IMR-90 (cell line): ENCODE data around the gene TIMM21. TPM values are rescaled to one million over a fixed set of nuclear protein-coding genes. Genes with fewer than 3 reads are reported as not detected.

Experiments used
- ATAC-seq: fragments of 200-7000 bp; cut with Tn5 transposase; 2 replicates; pipeline ENCODE4 v1.9.1; 2020; ENCODE audit warnings: low read depth, mild to moderate bottlenecking, moderate library complexity
- BruUV-seq: library from RNA; stranded (reverse); fragments of 400-500 nt; replicated peaks from 2 replicates; lab custom pipeline; 2021; lab: Mats Ljungman, UMichigan
- CTCF ChIA-PET: fragments of 300-600 bp; formaldehyde crosslinking; extraction: SDS; loops from one replicate; lab custom pipeline; 2021; ENCODE audit warnings: antibody characterized with exemption; lab: Yijun Ruan, JAX
- POLR2A ChIA-PET: fragments of 300-600 bp; sonication (Branson Sonifier 250); formaldehyde crosslinking; loops from one replicate; lab custom pipeline; 2022; ENCODE audit warnings: antibody characterized with exemption; ENCODE audit not compliant: unreplicated experiment; lab: Charles Lee
- DNase-seq: peaks from one replicate; pipeline ENCODE4 v3.0.0; 2013
- H2AFZ ChIP-seq: replicated peaks from 2 replicates; pipeline ENCODE3; 2013; ENCODE audit warnings: low read length, mild to moderate bottlenecking; ENCODE audit not compliant: poor library complexity
- H2AK5ac ChIP-seq: 2 replicates; pipeline ENCODE4 v1.6.1; 2013; ENCODE audit warnings: low read depth, low read length, inconsistent platforms
- H2AK9ac ChIP-seq: replicated peaks from 2 replicates; pipeline ENCODE3; 2013; ENCODE audit warnings: mild to moderate bottlenecking, low read depth, low read length, moderate library complexity; ENCODE audit not compliant: poor library complexity
- H2BK120ac ChIP-seq: 2 replicates; pipeline ENCODE4 v1.6.1; 2013; ENCODE audit warnings: low read depth, low read length, inconsistent platforms
- H2BK15ac ChIP-seq: 3 replicates; pipeline ENCODE4 v1.6.1; 2013; ENCODE audit warnings: low read depth, low read length, inconsistent platforms
- H2BK20ac ChIP-seq: 2 replicates; pipeline ENCODE4 v1.6.1; 2013; ENCODE audit warnings: low read depth, mild to moderate bottlenecking, inconsistent platforms, low read length, moderate library complexity
- H2BK5ac ChIP-seq: 2 replicates; pipeline ENCODE4 v1.6.1; 2013; ENCODE audit warnings: mild to moderate bottlenecking, low read depth, low read length, inconsistent platforms; ENCODE audit not compliant: poor library complexity, severe bottlenecking
- H3K14ac ChIP-seq: replicated peaks from 2 replicates; pipeline ENCODE4 v1.6.1; 2013; ENCODE audit warnings: low read depth, low read length, inconsistent platforms
- H3K18ac ChIP-seq: 2 replicates; pipeline ENCODE4 v1.6.1; 2013; ENCODE audit warnings: low read depth, low read length, control low read depth
- H3K23ac ChIP-seq: 2 replicates; pipeline ENCODE4 v1.6.1; 2013; ENCODE audit warnings: low read depth, low read length, inconsistent platforms
- H3K27ac ChIP-seq: 2 replicates; pipeline ENCODE4 v1.5.1; 2013; ENCODE audit warnings: mild to moderate bottlenecking, control low read depth, low read length; ENCODE audit not compliant: insufficient read depth
- H3K27me3 ChIP-seq: 2 replicates; pipeline ENCODE4 v1.6.1; 2013; ENCODE audit warnings: low read length; ENCODE audit not compliant: control insufficient read depth, insufficient read depth
- H3K36me3 ChIP-seq: 2 replicates; pipeline ENCODE4 v1.6.1; 2013; ENCODE audit warnings: low read length, mixed read lengths; ENCODE audit not compliant: control insufficient read depth, insufficient read depth
- H3K4ac ChIP-seq: 2 replicates; pipeline ENCODE4 v1.6.1; 2013; ENCODE audit warnings: low read depth, low read length, inconsistent platforms
- H3K4me1 ChIP-seq: 2 replicates; pipeline ENCODE4 v1.6.1; 2013; ENCODE audit warnings: low read length, mixed read lengths; ENCODE audit not compliant: control insufficient read depth, insufficient read depth
- H3K4me2 ChIP-seq: 2 replicates; pipeline ENCODE4 v1.6.1; 2013; ENCODE audit warnings: low read depth, mild to moderate bottlenecking, control low read depth, low read length, moderate library complexity
- H3K4me3 ChIP-seq: 2 replicates; pipeline ENCODE4 v1.5.1; 2013; ENCODE audit warnings: low read depth, mild to moderate bottlenecking, control low read depth, low read length, moderate library complexity; ENCODE audit not compliant: insufficient read depth
- H3K56ac ChIP-seq: 2 replicates; pipeline ENCODE4 v1.6.1; 2013; ENCODE audit warnings: low read length, inconsistent platforms; ENCODE audit not compliant: insufficient read depth; ENCODE audit errors: extremely low read depth
- H3K79me1 ChIP-seq, 2 experiments: 2 replicates each; pipeline ENCODE4 v1.6.1; 2013; ENCODE audit warnings: low read length in 2 of 2, inconsistent platforms in 1 of 2, low read depth in 1 of 2
- H3K9ac ChIP-seq: 2 replicates; pipeline ENCODE4 v1.6.1; 2013; ENCODE audit warnings: low read depth, low read length, control low read depth
- H3K9me1 ChIP-seq: 2 replicates; pipeline ENCODE4 v1.6.1; 2013; ENCODE audit warnings: low read length, inconsistent platforms; ENCODE audit not compliant: insufficient read depth
- H3K9me3 ChIP-seq: 2 replicates; pipeline ENCODE4 v1.6.1; 2013; ENCODE audit warnings: low read length; ENCODE audit not compliant: control insufficient read depth, insufficient read depth
- H4K20me1 ChIP-seq: 2 replicates; pipeline ENCODE4 v1.6.1; 2013; ENCODE audit warnings: low read length, inconsistent platforms; ENCODE audit not compliant: insufficient read depth
- H4K5ac ChIP-seq: 2 replicates; pipeline ENCODE4 v1.6.1; 2013; ENCODE audit warnings: mild to moderate bottlenecking, low read depth, low read length, control low read depth
- H4K8ac ChIP-seq, 2 experiments: 2 replicates each; pipeline ENCODE4 v1.6.1; 2013; ENCODE audit warnings: low read depth in 2 of 2, low read length in 2 of 2, control low read depth in 1 of 2, inconsistent platforms in 1 of 2
- H4K91ac ChIP-seq: 2 replicates; pipeline ENCODE4 v1.6.1; 2013; ENCODE audit warnings: low read depth, low read length, inconsistent platforms; ENCODE audit not compliant: insufficient read depth
- BHLHE40 ChIP-seq: fragments of 150-350 bp; IDR thresholded peaks from 2 replicates; pipeline ENCODE4 v1.6.1; 2016; ENCODE audit warnings: mild to moderate bottlenecking, low read depth, low read length
- CEBPB ChIP-seq: IDR thresholded peaks from 2 replicates; pipeline ENCODE4 v1.6.1; 2012; ENCODE audit warnings: low read depth, low read length, improper control_type of control experiment
- CHD1 ChIP-seq: IDR thresholded peaks from 2 replicates; pipeline ENCODE4 v1.6.1; 2012; ENCODE audit warnings: low read depth, low read length, improper control_type of control experiment
- FOS ChIP-seq: fragments of 150-350 bp; IDR thresholded peaks from 2 replicates; pipeline ENCODE4 v1.6.1; 2016; ENCODE audit warnings: low read depth, low read length
- MAFK ChIP-seq: IDR thresholded peaks from 2 replicates; pipeline ENCODE4 v1.6.1; 2012; ENCODE audit warnings: low read depth, low read length, improper control_type of control experiment
- MAZ ChIP-seq: IDR thresholded peaks from 2 replicates; pipeline ENCODE4 v1.6.1; 2012; ENCODE audit warnings: low read depth, mild to moderate bottlenecking, low read length, improper control_type of control experiment, moderate library complexity, borderline replicate concordance
- MXI1 ChIP-seq: IDR thresholded peaks from 2 replicates; pipeline ENCODE4 v1.6.1; 2012; ENCODE audit warnings: low read depth, mild to moderate bottlenecking, low read length, moderate library complexity, borderline replicate concordance
- NFE2L2 ChIP-seq: fragments of 150-350 bp; IDR thresholded peaks from 2 replicates; pipeline ENCODE4 v1.6.1; 2016; ENCODE audit warnings: low read depth, mild to moderate bottlenecking, low read length
- POLR2A ChIP-seq: IDR thresholded peaks from 2 replicates; pipeline ENCODE4 v1.6.1; 2012; ENCODE audit warnings: mild to moderate bottlenecking, low read depth, low read length
- RCOR1 ChIP-seq: IDR thresholded peaks from 2 replicates; pipeline ENCODE4 v1.6.1; 2012; ENCODE audit warnings: mild to moderate bottlenecking, low read length, improper control_type of control experiment; ENCODE audit not compliant: insufficient replicate concordance
- RFX5 ChIP-seq: IDR thresholded peaks from 2 replicates; pipeline ENCODE4 v1.8.0; 2012; ENCODE audit warnings: low read depth, mild to moderate bottlenecking, low read length, moderate library complexity
- WGBS, 2 experiments: methylation state at CpG; one replicate each; pipeline versions ENCODE4 v1.1.5 to v1.1.7; 2013; ENCODE audit warnings: missing lambda C conversion rate in 2 of 2; ENCODE audit not compliant: insufficient read length in 1 of 2; ENCODE audit errors: extremely low coverage in 2 of 2; 5-methylcytosine and 5-hydroxymethylcytosine counted together
- dilution Hi-C: fragments of 300-500 bp; cut with HindIII; formaldehyde crosslinking; loops from one replicate; pipeline ENCODE4 v1.14.3; 2018; ENCODE audit warnings: low sequenced_read_pairs; ENCODE audit not compliant: unreplicated experiment
- in situ Hi-C: fragments of 300-500 bp; cut with MboI; formaldehyde crosslinking; loops from 3 replicates; pipeline ENCODE4 v1.14.3; 2019; ENCODE audit warnings: low sequenced_read_pairs, inconsistent platforms, mixed read lengths
- intact Hi-C: fragments of 100-400 bp; cut with micrococcal nuclease; formaldehyde crosslinking; loops from 2 replicates; pipeline ENCODE4 v1.10.0; 2022
- polyA plus RNA-seq, 3 experiments: library from polyadenylated mRNA; depleted of rRNA; stranded (reverse); fragments of >200 nt; gene quantifications; 2 replicates each; pipeline ENCODE4 v1.2.3, GENCODE V29; 2012; ENCODE audit warnings: low replicate concordance in 1 of 3
- total RNA-seq: library from RNA; depleted of rRNA; stranded (reverse); fragments of >200 nt; gene quantifications from 2 replicates; pipeline ENCODE4 v1.2.3, GENCODE V29; 2012
- TF ChIP-seq, protein P1 (sequence below): fragments of 150-350 bp; IDR thresholded peaks from 2 replicates; pipeline ENCODE4 v1.6.1; 2017; ENCODE audit warnings: mild to moderate bottlenecking, antibody characterized with exemption, low read length, low read depth
- TF ChIP-seq, protein P2 (sequence below): fragments of 150-350 bp; IDR thresholded peaks from 2 replicates; pipeline ENCODE4 v1.6.1; 2016; ENCODE audit warnings: low read depth, mild to moderate bottlenecking, low read length, moderate library complexity, borderline replicate concordance
- TF ChIP-seq, protein P3 (sequence below): conservative IDR thresholded peaks from 2 replicates; pipeline ENCODE4 v1.5.1; 2012; ENCODE audit warnings: mild to moderate bottlenecking, low read depth, low read length, improper control_type of control experiment

The TIMM21 gene
- total and polyA plus RNA-seq, 2 of the 4 experiments (the other 2 are of a cell fraction) = 42.8 to 52.7 TPM

DNA sequence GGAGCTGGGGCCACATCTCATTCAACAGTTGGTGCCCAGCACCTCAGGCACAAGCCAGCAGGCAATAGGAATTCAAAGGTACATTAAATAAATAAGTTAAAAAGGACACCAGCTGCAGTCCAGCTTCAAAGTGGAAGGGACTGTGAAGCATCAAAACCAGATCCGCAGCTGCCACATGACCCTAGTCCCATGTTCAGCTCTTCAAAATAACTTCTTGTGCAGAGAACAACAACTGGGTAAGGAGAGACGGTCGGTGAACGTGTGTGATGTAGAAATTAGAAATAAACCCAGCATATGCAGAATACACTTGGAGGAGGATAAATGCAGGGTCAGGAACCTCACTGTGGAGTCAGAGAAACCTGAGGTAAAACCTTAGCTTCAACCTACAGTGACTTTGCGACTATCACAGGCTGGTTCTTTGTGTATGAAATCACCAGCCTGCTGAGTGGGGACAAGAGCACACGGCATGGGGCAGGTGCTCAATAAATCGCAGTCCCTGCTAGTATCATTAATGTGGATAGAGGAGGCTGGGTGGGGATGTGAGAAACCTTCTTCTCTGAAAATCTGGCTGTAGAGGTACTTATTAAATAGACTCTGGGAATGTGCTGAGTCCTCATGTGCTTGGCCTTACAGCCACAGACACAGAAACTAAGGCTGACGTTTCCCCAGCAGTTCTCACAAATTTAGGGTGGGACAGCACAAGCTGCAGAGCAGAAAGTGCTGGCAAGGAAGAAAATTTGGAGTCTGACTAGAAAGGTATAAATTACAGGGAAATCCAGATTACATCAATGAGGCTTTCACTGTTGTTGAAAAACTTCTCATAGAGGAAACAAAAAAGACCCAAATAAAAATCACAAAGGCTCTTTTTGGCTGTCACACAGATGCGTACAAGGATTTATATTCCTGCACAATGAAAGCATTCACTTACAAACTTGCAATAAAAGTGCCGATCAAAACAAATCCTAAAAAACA lies 21.4 kb upstream of the TIMM21 start:
- ATAC-seq (no peak), DNase-seq (no peak)
- WGBS, 2 experiments = 60% methylated on average over 2 of the region's 10 CpGs; no CpG with 5 or more reads in 1 of the 2 experiments
- POLR2A ChIA-PET = no interaction called here
- H3K9ac ChIP-seq = no peak overlapping the region
- in situ Hi-C loops = no loop called here
- H2BK5ac ChIP-seq = no peak overlapping the region
- no peaks in the 10 kb centered on the region for H4K20me1 ChIP-seq
- H2BK15ac ChIP-seq = no peak overlapping the region
- no peak overlapping the region for H2BK120ac ChIP-seq
- H3K4me1 ChIP-seq = peaks cover 9% of the 10 kb centered on the region
- H3K9me3 ChIP-seq = no peaks in the 10 kb centered on the region
- no peaks in the 10 kb centered on the region for H3K36me3 ChIP-seq
- no peak overlapping the region for H2BK20ac ChIP-seq
- dilution Hi-C loops = no loop called here
- no peak overlapping the region for H4K5ac ChIP-seq
- CTCF ChIA-PET = no interaction called here
- no peaks in the 10 kb centered on the region for H3K27me3 ChIP-seq
- H4K8ac ChIP-seq = 0 out of 4 replicates have a peak overlapping the region, but pooled peaks of 1 of the 2 experiments have one; percentile 27
- H3K4me2 ChIP-seq = no peak overlapping the region
- BruUV-seq = no TSS peak
- H2AFZ ChIP-seq = no peak overlapping the region
- no peak overlapping the region for H3K4me3 ChIP-seq
- H3K79me1 ChIP-seq = no peaks in the 10 kb centered on the region
- peaks cover 5% of the 10 kb centered on the region for H3K9me1 ChIP-seq
- no peak overlapping the region for H3K14ac ChIP-seq
- no peak overlapping the region for H3K4ac ChIP-seq
- no peak overlapping the region for H3K18ac ChIP-seq
- H2AK9ac ChIP-seq = no peak overlapping the region
- intact Hi-C loops = no loop called here
- H3K23ac ChIP-seq = no peak overlapping the region
- no peak overlapping the region for H3K27ac ChIP-seq
- no peak overlapping the region for H2AK5ac ChIP-seq
- no peak overlapping the region for H3K56ac ChIP-seq
- no peak overlapping the region for H4K91ac ChIP-seq
- TF ChIP-seq MXI1 (no peak), POLR2A (no peak), CHD1 (no peak), FOS (no peak), CEBPB (no peak), MAFK (no peak), MAZ (no peak), NFE2L2 (no peak), RCOR1 (no peak), BHLHE40 (no peak), RFX5 (no peak)
- TF ChIP-seq, protein P1, sequence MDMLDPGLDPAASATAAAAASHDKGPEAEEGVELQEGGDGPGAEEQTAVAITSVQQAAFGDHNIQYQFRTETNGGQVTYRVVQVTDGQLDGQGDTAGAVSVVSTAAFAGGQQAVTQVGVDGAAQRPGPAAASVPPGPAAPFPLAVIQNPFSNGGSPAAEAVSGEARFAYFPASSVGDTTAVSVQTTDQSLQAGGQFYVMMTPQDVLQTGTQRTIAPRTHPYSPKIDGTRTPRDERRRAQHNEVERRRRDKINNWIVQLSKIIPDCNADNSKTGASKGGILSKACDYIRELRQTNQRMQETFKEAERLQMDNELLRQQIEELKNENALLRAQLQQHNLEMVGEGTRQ = no peak
- TF ChIP-seq, protein P2, sequence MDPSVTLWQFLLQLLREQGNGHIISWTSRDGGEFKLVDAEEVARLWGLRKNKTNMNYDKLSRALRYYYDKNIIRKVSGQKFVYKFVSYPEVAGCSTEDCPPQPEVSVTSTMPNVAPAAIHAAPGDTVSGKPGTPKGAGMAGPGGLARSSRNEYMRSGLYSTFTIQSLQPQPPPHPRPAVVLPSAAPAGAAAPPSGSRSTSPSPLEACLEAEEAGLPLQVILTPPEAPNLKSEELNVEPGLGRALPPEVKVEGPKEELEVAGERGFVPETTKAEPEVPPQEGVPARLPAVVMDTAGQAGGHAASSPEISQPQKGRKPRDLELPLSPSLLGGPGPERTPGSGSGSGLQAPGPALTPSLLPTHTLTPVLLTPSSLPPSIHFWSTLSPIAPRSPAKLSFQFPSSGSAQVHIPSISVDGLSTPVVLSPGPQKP = no peak
- TF ChIP-seq, protein P3, sequence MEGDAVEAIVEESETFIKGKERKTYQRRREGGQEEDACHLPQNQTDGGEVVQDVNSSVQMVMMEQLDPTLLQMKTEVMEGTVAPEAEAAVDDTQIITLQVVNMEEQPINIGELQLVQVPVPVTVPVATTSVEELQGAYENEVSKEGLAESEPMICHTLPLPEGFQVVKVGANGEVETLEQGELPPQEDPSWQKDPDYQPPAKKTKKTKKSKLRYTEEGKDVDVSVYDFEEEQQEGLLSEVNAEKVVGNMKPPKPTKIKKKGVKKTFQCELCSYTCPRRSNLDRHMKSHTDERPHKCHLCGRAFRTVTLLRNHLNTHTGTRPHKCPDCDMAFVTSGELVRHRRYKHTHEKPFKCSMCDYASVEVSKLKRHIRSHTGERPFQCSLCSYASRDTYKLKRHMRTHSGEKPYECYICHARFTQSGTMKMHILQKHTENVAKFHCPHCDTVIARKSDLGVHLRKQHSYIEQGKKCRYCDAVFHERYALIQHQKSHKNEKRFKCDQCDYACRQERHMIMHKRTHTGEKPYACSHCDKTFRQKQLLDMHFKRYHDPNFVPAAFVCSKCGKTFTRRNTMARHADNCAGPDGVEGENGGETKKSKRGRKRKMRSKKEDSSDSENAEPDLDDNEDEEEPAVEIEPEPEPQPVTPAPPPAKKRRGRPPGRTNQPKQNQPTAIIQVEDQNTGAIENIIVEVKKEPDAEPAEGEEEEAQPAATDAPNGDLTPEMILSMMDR = no peak
